ENCODE measurements around the gene DET1.
"Not testable (repeated sequence)": the region's sequence is repeated elsewhere in the genome, so short reads cannot be mapped to it uniquely, and the experiment has no call there.

DET1 gene

GRCh38 chr15:88477904-88478303 is 68.6 kb downstream of the DET1 start:
- H3K4me1 ChIP-seq = peaks cover 6 to 23% (median 16%) of the 10 kb centered on the region in 10 experiments
- no peak for TF ChIP-seq Cebpa-rat (IDR thresholded peaks at IDR 0.05)
- H3K27ac ChIP-seq = no peak overlapping the region
- H3K4me3 ChIP-seq = no peak overlapping the region
- H3K36me3 ChIP-seq = peaks cover 65 to 88% (median 75%) of the 10 kb centered on the region in 11 experiments
- no peaks in the 10 kb centered on the region for H3K9me3 ChIP-seq (replicated peaks in 1 of 11)
- H4K20me1 ChIP-seq = peaks cover 0 to 28% (median 5%) of the 10 kb centered on the region in 11 experiments; a peak in 10 of 22 replicates
- no peaks in the 10 kb centered on the region for H3K27me3 ChIP-seq
- peak overlapping the region in 1 of 11 experiments; percentile 3; a peak in 1 of 22 replicates for H3K9ac ChIP-seq
- H3K4me2 ChIP-seq = no peak overlapping the region

GRCh38 chr15:88477126-88477525 is 69.4 kb downstream of the DET1 start:
- Histone ChIP-seq H4K20me1 (peaks cover 0 to 34% (median 11%) of the 10 kb centered on the region in 11 experiments; a peak in 10 of 22 replicates), H3K9ac (no peak overlapping the region), H3K9me3 (replicated peaks in 1 of 11) (no peaks in the 10 kb centered on the region), H3K27ac (no peak overlapping the region), H3K4me1 (peaks cover 6 to 16% (median 13%) of the 10 kb centered on the region in 10 experiments), H3K4me3 (no peak overlapping the region), H3K27me3 (no peaks in the 10 kb centered on the region), H3K4me2 (no peak overlapping the region), H3K36me3 (peaks cover 73 to 96% (median 83%) of the 10 kb centered on the region in 11 experiments)
- no peak for TF ChIP-seq Cebpa-rat (IDR thresholded peaks at IDR 0.05)

GRCh38 chr15:88476635-88477060 is 69.8 kb downstream of the DET1 start:
- peaks cover 0 to 34% (median 15%) of the 10 kb centered on the region in 11 experiments; a peak in 11 of 22 replicates for H4K20me1 ChIP-seq
- no peak overlapping the region for H3K27ac ChIP-seq
- no peak overlapping the region for H3K9ac ChIP-seq
- H3K4me3 ChIP-seq = no peak overlapping the region
- TF ChIP-seq Cebpa-rat (IDR thresholded peaks at IDR 0.05) = no peak
- H3K36me3 ChIP-seq = peaks cover 77 to 99% (median 88%) of the 10 kb centered on the region in 11 experiments
- peaks cover 3 to 12% (median 8%) of the 10 kb centered on the region in 10 experiments for H3K4me1 ChIP-seq
- no peak overlapping the region for H3K4me2 ChIP-seq
- H3K9me3 ChIP-seq (replicated peaks in 1 of 11) = no peaks in the 10 kb centered on the region
- H3K27me3 ChIP-seq = no peaks in the 10 kb centered on the region

DNA sequence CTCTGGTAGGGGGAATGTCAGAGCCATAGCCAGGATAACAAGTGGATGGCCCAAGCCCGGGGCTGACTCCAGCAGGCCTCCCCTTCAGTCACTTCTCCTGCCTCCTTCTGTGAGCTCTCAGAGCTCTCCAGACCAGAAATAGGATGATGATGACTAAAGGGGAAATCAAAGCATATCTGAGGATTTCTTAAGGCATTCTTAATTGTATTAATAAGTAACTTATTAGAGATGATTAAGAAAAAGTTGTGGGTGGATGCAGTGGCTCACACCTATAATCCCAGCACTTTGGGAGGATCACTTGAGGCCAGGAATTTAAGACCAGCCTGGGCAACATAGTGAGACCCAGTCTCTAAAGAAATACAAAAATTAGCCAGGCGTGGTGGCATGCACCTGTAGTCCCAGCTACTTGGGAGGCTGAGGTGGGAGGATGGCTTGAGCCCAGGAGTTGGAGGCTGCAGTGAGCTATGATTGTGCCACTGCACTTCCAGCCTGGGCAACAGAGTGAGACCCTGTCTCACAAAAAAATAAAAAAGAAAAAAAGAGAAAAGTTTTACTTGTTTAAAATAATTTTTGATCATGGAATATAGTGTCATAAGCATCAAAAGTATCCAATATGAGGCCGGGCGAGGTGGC is 72.7 kb downstream of the DET1 start:
- Histone ChIP-seq H3K36me3 (peaks cover 74 to 100% (median 92%) of the 10 kb centered on the region in 11 experiments), H4K20me1 (peaks cover 0 to 34% (median 15%) of the 10 kb centered on the region in 11 experiments; a peak in 11 of 22 replicates), H3K4me1 (peaks cover 2 to 25% (median 14%) of the 10 kb centered on the region in 10 experiments)
- H3K9ac ChIP-seq; H3K9me3 ChIP-seq (replicated peaks in 1 of 11); H3K27ac ChIP-seq; H3K27me3 ChIP-seq; H3K4me2 ChIP-seq; H3K4me3 ChIP-seq: not testable (repeated sequence)

GRCh38 chr15:88472225-88472624 is 74.3 kb downstream of the DET1 start:
- Histone ChIP-seq H3K9me3 (replicated peaks in 1 of 11) (no peaks in the 10 kb centered on the region), H3K4me1 (peaks cover 10 to 33% (median 22%) of the 10 kb centered on the region in 10 experiments), H4K20me1 (peaks cover 0 to 34% (median 14%) of the 10 kb centered on the region in 11 experiments; a peak in 11 of 22 replicates), H3K27me3 (no peaks in the 10 kb centered on the region), H3K9ac (no peak overlapping the region), H3K27ac (no peak overlapping the region), H3K4me3 (no peak overlapping the region), H3K36me3 (peaks cover 58 to 88% (median 76%) of the 10 kb centered on the region in 11 experiments), H3K4me2 (no peak overlapping the region)
- no peak for TF ChIP-seq Cebpa-rat (IDR thresholded peaks at IDR 0.05)

- Histone ChIP-seq H3K36me3 (peaks cover 44 to 74% (median 64%) of the 10 kb centered on the region in 11 experiments), H3K4me3 (no peak overlapping the region), H3K9me3 (replicated peaks in 1 of 11) (no peaks in the 10 kb centered on the region), H3K27me3 (no peaks in the 10 kb centered on the region), H3K9ac (0 out of 22 replicates have a peak overlapping the region, but pooled peaks of 1 of the 11 experiments have one; percentile 21), H3K4me2 (no peak overlapping the region; a peak in 1 of 22 replicates), H3K27ac (no peak overlapping the region), H4K20me1 (peaks cover 0 to 22% (median 11%) of the 10 kb centered on the region in 11 experiments; a peak in 8 of 22 replicates), H3K4me1 (peaks cover 19 to 42% (median 30%) of the 10 kb centered on the region in 10 experiments)
- TF ChIP-seq Cebpa-rat (IDR thresholded peaks at IDR 0.05) = no peak
Observed at GRCh38 chr15:88470625-88471372, 75.7 kb downstream of the DET1 start.

- TF ChIP-seq Cebpa-rat (IDR thresholded peaks at IDR 0.05) = no peak
- Histone ChIP-seq H3K27me3 (no peaks in the 10 kb centered on the region), H3K9me3 (replicated peaks in 1 of 11) (no peaks in the 10 kb centered on the region), H3K36me3 (peaks cover 41 to 73% (median 64%) of the 10 kb centered on the region in 11 experiments), H4K20me1 (peaks cover 0 to 22% (median 6%) of the 10 kb centered on the region in 11 experiments; a peak in 6 of 22 replicates), H3K27ac (no peak overlapping the region), H3K9ac (no peak overlapping the region), H3K4me3 (peak overlapping the region in 1 of 10 experiments; percentile 89; a peak in 1 of 20 replicates), H3K4me1 (peaks cover 23 to 50% (median 40%) of the 10 kb centered on the region in 10 experiments), H3K4me2 (peak overlapping the region in 10 of 11 experiments; percentile 84 to 98 (median 91); a peak in 17 of 22 replicates)
Observed at GRCh38 chr15:88469321-88469720, 77.2 kb downstream of the DET1 start.

- peaks cover 0 to 22% (median 6%) of the 10 kb centered on the region in 11 experiments; a peak in 6 of 22 replicates for H4K20me1 ChIP-seq
- H3K27me3 ChIP-seq; H3K9me3 ChIP-seq (replicated peaks in 1 of 11): not testable (repeated sequence)
- H3K4me3 ChIP-seq = peak overlapping the region; percentile 81 to 93 (median 87); a peak in 18 of 20 replicates
- peak overlapping the region in 10 of 11 experiments; percentile 89 to 99 (median 94); a peak in 12 of 22 replicates for H3K9ac ChIP-seq
- peaks cover 41 to 73% (median 64%) of the 10 kb centered on the region in 11 experiments for H3K36me3 ChIP-seq
- H3K4me1 ChIP-seq = peaks cover 23 to 50% (median 40%) of the 10 kb centered on the region in 10 experiments
- H3K27ac ChIP-seq = peak overlapping the region in 1 of 11 experiments; percentile 97; a peak in 4 of 22 replicates
- peak overlapping the region; percentile 84 to 98 (median 92) for H3K4me2 ChIP-seq
Observed at GRCh38 chr15:88468721-88469120, 77.8 kb downstream of the DET1 start.
